GM23338 (cell line): ENCODE measurements around the gene ACP6. TPM values are rescaled to one million over a fixed set of nuclear protein-coding genes. Genes with fewer than 3 reads are reported as not detected.

Experiments
- ATAC-seq: fragments of 200-7000 bp; cut with Tn5 transposase; 3 replicates; pipeline ENCODE4 v1.9.1; 2020
- DNase-seq: peaks from one replicate; pipeline ENCODE4 v3.0.0-alpha.2; 2015; ENCODE audit warnings: low spot score
- H2AFZ ChIP-seq: fragments of 200-600 bp; sonication (generic); 2 replicates; pipeline ENCODE4 v1.8.0; 2016; ENCODE audit warnings: antibody characterized with exemption, mild to moderate bottlenecking, moderate library complexity
- H3F3A ChIP-seq: fragments of 200-600 bp; sonication (generic); replicated peaks from 2 replicates; pipeline ENCODE4 v1.8.0; 2017; ENCODE audit warnings: antibody characterized with exemption, mixed run types, low read depth
- H3K27ac ChIP-seq: fragments of 200-600 bp; sonication (generic); 2 replicates; pipeline ENCODE4 v1.6.1; 2016; ENCODE audit warnings: low read depth
- H3K27me3 ChIP-seq: fragments of 200-600 bp; sonication (generic); 2 replicates; pipeline ENCODE4 v1.8.0; 2016; ENCODE audit warnings: mild to moderate bottlenecking, mixed run types, moderate library complexity; ENCODE audit not compliant: insufficient read depth
- H3K36me3 ChIP-seq: fragments of 200-600 bp; sonication (generic); 2 replicates; pipeline ENCODE4 v1.8.0; 2016; ENCODE audit warnings: mild to moderate bottlenecking; ENCODE audit not compliant: insufficient read depth
- H3K4me1 ChIP-seq: fragments of 200-600 bp; sonication (generic); 2 replicates; pipeline ENCODE4 v1.8.0; 2016; ENCODE audit warnings: mild to moderate bottlenecking, moderate library complexity; ENCODE audit not compliant: insufficient read depth
- H3K4me2 ChIP-seq: fragments of 200-600 bp; sonication (generic); 2 replicates; pipeline ENCODE4 v1.7.1; 2017; ENCODE audit warnings: mixed run types
- H3K4me3 ChIP-seq: fragments of 200-600 bp; sonication (generic); 2 replicates; pipeline ENCODE4 v1.6.1; 2016; ENCODE audit warnings: mixed run types
- H3K79me2 ChIP-seq: fragments of 200-600 bp; sonication (generic); replicated peaks from 2 replicates; pipeline ENCODE4 v1.8.0; 2017; ENCODE audit warnings: mild to moderate bottlenecking; ENCODE audit not compliant: insufficient read depth
- H3K9me2 ChIP-seq: fragments of 200-600 bp; sonication (generic); 2 replicates; pipeline ENCODE4 v1.8.0; 2017; ENCODE audit not compliant: insufficient read depth
- H4K20me1 ChIP-seq: fragments of 200-600 bp; sonication (generic); replicated peaks from 2 replicates; pipeline ENCODE4 v1.8.0; 2017; ENCODE audit warnings: mild to moderate bottlenecking; ENCODE audit not compliant: insufficient read depth
- H3K27ac Mint-ChIP-seq: 2 replicates; pipeline ENCODE4 v1.8.0; 2020; ENCODE audit warnings: inconsistent platforms, mild to moderate bottlenecking, moderate library complexity, mixed read lengths
- H3K27me3 Mint-ChIP-seq: 3 replicates; pipeline ENCODE4 v1.8.0; 2022; ENCODE audit warnings: low read depth, mild to moderate bottlenecking, moderate library complexity, mixed read lengths, inconsistent platforms; ENCODE audit not compliant: insufficient read depth, poor library complexity
- H3K36me3 Mint-ChIP-seq: 3 replicates; pipeline ENCODE4 v1.8.0; 2021; ENCODE audit warnings: low read depth, mild to moderate bottlenecking, inconsistent platforms, moderate library complexity, mixed read lengths
- H3K4me1 Mint-ChIP-seq: 3 replicates; pipeline ENCODE4 v1.8.0; 2020; ENCODE audit warnings: mild to moderate bottlenecking, inconsistent platforms, mixed read lengths
- H3K4me3 Mint-ChIP-seq: 3 replicates; pipeline ENCODE4 v1.8.0; 2021; ENCODE audit warnings: moderate library complexity, mild to moderate bottlenecking, inconsistent platforms, mixed read lengths
- H3K9me3 Mint-ChIP-seq: 3 replicates; pipeline ENCODE4 v1.8.0; 2020; ENCODE audit warnings: moderate library complexity, mild to moderate bottlenecking, inconsistent platforms, mixed read lengths
- CREB1 ChIP-seq: fragments of 250-450 bp; sonication (Bioruptor Pico); IDR thresholded peaks from 2 replicates; pipeline ENCODE4 v1.5.0; 2020; ENCODE audit warnings: low read depth, mild to moderate bottlenecking, moderate library complexity
- CTCF ChIP-seq, 2 experiments: fragments of 200-600 bp in 1 of 2; sonication (generic) in 1 of 2; conservative IDR thresholded peaks; 2 replicates each; pipeline versions ENCODE4 v1.5.1 to v1.6.1; 2016 to 2017; ENCODE audit warnings: antibody characterized with exemption in 2 of 2, low read depth in 2 of 2, mild to moderate bottlenecking in 2 of 2, moderate library complexity in 1 of 2
- NANOG ChIP-seq: IDR thresholded peaks from 2 replicates; pipeline ENCODE4 v1.6.1; 2016; ENCODE audit warnings: antibody characterized with exemption, borderline replicate concordance
- POLR2AphosphoS5 ChIP-seq: IDR thresholded peaks from 2 replicates; pipeline ENCODE4 v1.6.1; 2016; ENCODE audit warnings: antibody characterized with exemption, low read depth
- STAT1 ChIP-seq: IDR thresholded peaks from one replicate; pipeline ENCODE4 v1.6.1; 2016; ENCODE audit warnings: antibody characterized with exemption; ENCODE audit not compliant: unreplicated experiment
- ZNF114 ChIP-seq: fragments of 250-450 bp; sonication (Bioruptor Pico); IDR thresholded peaks from 2 replicates; pipeline ENCODE4 v1.5.0; 2020; ENCODE audit warnings: mild to moderate bottlenecking, moderate library complexity
- ZNF462 ChIP-seq: fragments of 250-450 bp; sonication (Bioruptor Pico); IDR thresholded peaks from 2 replicates; pipeline ENCODE4 v1.5.0; 2020; ENCODE audit warnings: mild to moderate bottlenecking, moderate library complexity
- polyA plus RNA-seq: library from polyadenylated mRNA; unstranded; fragments of >200 nt; fragmentation: Nextera tagmentation; extraction: Ambion mirVana; gene quantifications from 2 replicates; pipeline ENCODE4 v1.2.1, GENCODE V29; 2016
- total RNA-seq: library from RNA; depleted of rRNA; stranded (reverse); fragments of >200 nt; shearing (Covaris generic); gene quantifications from 2 replicates; pipeline ENCODE4 v1.2.3, GENCODE V29; 2014

ACP6 gene
- total and polyA plus RNA-seq, 2 experiments from 2014 or later, result 20.6 to 26.5 TPM

- Mint-ChIP-seq H3K27me3 (peaks cover 2% of the 10 kb centered on the region), H3K27ac (no peak overlapping the region), H3K9me3 (no peaks in the 10 kb centered on the region), H3K36me3 (peaks cover 28% of the 10 kb centered on the region), H3K4me1 (no peaks in the 10 kb centered on the region), H3K4me3 (no peak overlapping the region)
- H3K27me3 ChIP-seq, result no peaks in the 10 kb centered on the region
- H3K27ac ChIP-seq, result no peak overlapping the region
- H3F3A ChIP-seq, result no peaks in the 10 kb centered on the region
- no peak overlapping the region for H2AFZ ChIP-seq
- no peaks in the 10 kb centered on the region for H3K9me2 ChIP-seq
- no peak overlapping the region for H3K4me2 ChIP-seq
- H3K4me1 ChIP-seq, result no peaks in the 10 kb centered on the region
- TF ChIP-seq ZNF114 (CRISPR knock-in tag), result no peak
- TF ChIP-seq CTCF (conservative IDR thresholded peaks at IDR 0.05; ENCODE audit: low read depth in 2 of 2), result peak in 1 of 2 experiments; percentile 56; a peak in 2 of 4 replicates
- H3K79me2 ChIP-seq, result no peaks in the 10 kb centered on the region
- no peak for DNase-seq
- H4K20me1 ChIP-seq, result no peaks in the 10 kb centered on the region
- no peak for ATAC-seq
- H3K4me3 ChIP-seq, result no peak overlapping the region
- H3K36me3 ChIP-seq, result peaks cover 13% of the 10 kb centered on the region
Measured at GRCh38 chr1:147647796-147648633, 22.3 kb downstream of the ACP6 start.

GRCh38 chr1:147643974-147644373 is 26.4 kb downstream of the ACP6 start:
- ATAC-seq, result no peak
- H3K4me1 ChIP-seq, result 0 out of 2 replicates have a peak, but pooled peaks cover 4% of the 10 kb centered on the region
- DNase-seq, result no peak
- H2AFZ ChIP-seq, result no peak overlapping the region
- no peaks in the 10 kb centered on the region for H3F3A ChIP-seq
- H3K36me3 Mint-ChIP-seq, result peaks cover 8% of the 10 kb centered on the region
- no peak overlapping the region for H3K4me2 ChIP-seq
- H3K27ac Mint-ChIP-seq, result no peak overlapping the region
- H3K4me3 Mint-ChIP-seq, result no peak overlapping the region
- H3K27ac ChIP-seq, result no peak overlapping the region
- no peaks in the 10 kb centered on the region for H4K20me1 ChIP-seq
- H3K9me3 Mint-ChIP-seq, result no peaks in the 10 kb centered on the region
- H3K4me1 Mint-ChIP-seq, result peaks cover 5% of the 10 kb centered on the region; the same call in 2 of the 3 replicates
- peaks cover 3% of the 10 kb centered on the region for H3K36me3 ChIP-seq
- peaks cover 4% of the 10 kb centered on the region for H3K27me3 Mint-ChIP-seq
- no peaks in the 10 kb centered on the region for H3K79me2 ChIP-seq
- no peaks in the 10 kb centered on the region for H3K27me3 ChIP-seq
- H3K9me2 ChIP-seq, result no peaks in the 10 kb centered on the region
- no peak overlapping the region for H3K4me3 ChIP-seq
- TF ChIP-seq CTCF (conservative IDR thresholded peaks at IDR 0.05; ENCODE audit: low read depth in 2 of 2) (no peak), CREB1 (no peak), NANOG (no peak), ZNF462 (CRISPR knock-in tag) (no peak), STAT1 (no peak), POLR2AphosphoS5 (no peak)
